H1 (cell line): ENCODE results near the gene OSTF1. TPM values are rescaled to one million over a fixed set of nuclear protein-coding genes. Genes with fewer than 3 reads are reported as not detected.

Experiments used
- CTCF ChIA-PET: fragments of 300-600 bp; sonication (Branson Sonifier 250); formaldehyde crosslinking; loops from one replicate; lab custom pipeline; 2021; ENCODE audit not compliant: partially characterized antibody; lab: Charles Lee
- POLR2A ChIA-PET: fragments of 300-600 bp; sonication (Branson Sonifier 250); formaldehyde crosslinking; loops from one replicate; lab custom pipeline; 2021; ENCODE audit warnings: inconsistent platforms; ENCODE audit not compliant: partially characterized antibody; lab: Charles Lee
- DNase-seq, 2 experiments: peaks; one replicate each; pipeline versions ENCODE4 v3.0.0 to v3.0.0-alpha.2; 2010 to 2022; ENCODE audit warnings: low spot score in 2 of 2, low read depth in 1 of 2, mixed read lengths in 1 of 2
- FAIRE-seq: peaks from 2 replicates; lab custom pipeline; 2011; peaks lifted over from hg19 to GRCh38; lab: Jason Lieb, UNC
- H2AFZ ChIP-seq: 2 replicates; pipeline ENCODE4 v1.8.1; 2012; ENCODE audit warnings: low read length, inconsistent platforms
- H2AK5ac ChIP-seq: 2 replicates; pipeline ENCODE4 v1.6.1; 2013; ENCODE audit warnings: low read depth, low read length
- H2BK120ac ChIP-seq: replicated peaks from 2 replicates; pipeline ENCODE3; 2013; ENCODE audit warnings: low read depth, low read length, inconsistent platforms
- H2BK12ac ChIP-seq: 2 replicates; pipeline ENCODE4 v1.6.1; 2013; ENCODE audit warnings: low read depth, low read length
- H2BK15ac ChIP-seq: 2 replicates; pipeline ENCODE4 v1.6.1; 2013; ENCODE audit warnings: low read length
- H2BK20ac ChIP-seq: 2 replicates; pipeline ENCODE4 v1.6.1; 2013; ENCODE audit warnings: low read length
- H2BK5ac ChIP-seq: 2 replicates; pipeline ENCODE4 v1.6.1; 2013; ENCODE audit warnings: low read depth, low read length
- H3K14ac ChIP-seq: 2 replicates; pipeline ENCODE4 v1.6.1; 2013; ENCODE audit warnings: inconsistent platforms; ENCODE audit not compliant: insufficient read length
- H3K18ac ChIP-seq: 2 replicates; pipeline ENCODE4 v1.6.1; 2013; ENCODE audit warnings: low read length; ENCODE audit errors: extremely low read depth
- H3K23ac ChIP-seq: 2 replicates; pipeline ENCODE4 v1.6.1; 2013; ENCODE audit warnings: inconsistent platforms; ENCODE audit not compliant: insufficient read length
- H3K23me2 ChIP-seq: 2 replicates; pipeline ENCODE4 v1.6.1; 2013; ENCODE audit warnings: low read depth, low read length
- H3K27ac ChIP-seq: 2 replicates; pipeline ENCODE4 v1.6.1; 2011; ENCODE audit warnings: low read depth, low read length, inconsistent platforms
- H3K27me3 ChIP-seq, 4 experiments: replicated peaks in 1 of 4; 1 replicate in 1 of 4; 2 replicates in 3 of 4; pipeline versions ENCODE4 v1.6.1 to v1.8.1; 2011 to 2013; ENCODE audit warnings: low read length in 3 of 4, mild to moderate bottlenecking in 3 of 4, inconsistent platforms in 2 of 4, mixed read lengths in 2 of 4, moderate library complexity in 1 of 4; ENCODE audit not compliant: control insufficient read depth in 3 of 4, insufficient read depth in 3 of 4; ENCODE audit errors: extremely low read depth in 1 of 4
- H3K36me3 ChIP-seq, 4 experiments: 2 replicates each; pipeline versions ENCODE4 v1.6.1 to v1.8.1; 2011 to 2013; ENCODE audit warnings: mild to moderate bottlenecking in 4 of 4, low read length in 3 of 4, moderate library complexity in 2 of 4, control low read depth in 1 of 4, inconsistent platforms in 1 of 4; ENCODE audit not compliant: insufficient read depth in 4 of 4, control insufficient read depth in 2 of 4
- H3K4ac ChIP-seq: replicated peaks from 2 replicates; pipeline ENCODE3; 2013; ENCODE audit warnings: low read length, low read depth, mixed read lengths, inconsistent platforms; ENCODE audit not compliant: insufficient read length
- H3K4me1 ChIP-seq, 4 experiments: replicated peaks in 1 of 4; 1 replicate in 1 of 4; 2 replicates in 3 of 4; pipeline versions ENCODE4 v1.6.1 to v1.8.1; 2011 to 2013; ENCODE audit warnings: low read length in 3 of 4, inconsistent platforms in 2 of 4, mixed read lengths in 1 of 4; ENCODE audit not compliant: insufficient read depth in 4 of 4, control insufficient read depth in 3 of 4
- H3K4me2 ChIP-seq, 2 experiments: 2 replicates each; pipeline versions ENCODE4 v1.6.1 to v1.8.1; 2011 to 2013; ENCODE audit warnings: low read depth in 2 of 2, low read length in 2 of 2, control low read depth in 1 of 2, inconsistent platforms in 1 of 2, mild to moderate bottlenecking in 1 of 2; ENCODE audit not compliant: insufficient read depth in 1 of 2
- H3K4me3 ChIP-seq, 4 experiments: fragments of 200-600, 300-600 bp in 1 of 4; sonication (generic), shearing (Covaris generic), sonication (Bioruptor Twin) in 1 of 4; 2 replicates each; pipeline versions ENCODE4 v1.5.1 to v1.8.1; 2011 to 2016; ENCODE audit warnings: low read length in 4 of 4, low read depth in 3 of 4, control low read depth in 2 of 4, inconsistent platforms in 2 of 4, mild to moderate bottlenecking in 2 of 4, mixed read lengths in 1 of 4, moderate library complexity in 1 of 4; ENCODE audit not compliant: insufficient read depth in 2 of 4; ENCODE audit errors: extremely low read depth in 1 of 4
- H3K56ac ChIP-seq: replicated peaks from 2 replicates; pipeline ENCODE3; 2013; ENCODE audit warnings: low read depth, mild to moderate bottlenecking, mixed read lengths, low read length, inconsistent platforms; ENCODE audit not compliant: insufficient read length
- H3K79me1 ChIP-seq: 2 replicates; pipeline ENCODE4 v1.6.1; 2013; ENCODE audit warnings: low read depth, low read length, control low read depth
- H3K79me2 ChIP-seq, 2 experiments: 2 replicates each; pipeline versions ENCODE4 v1.6.1 to v1.8.1; 2012 to 2013; ENCODE audit warnings: low read length in 2 of 2, mild to moderate bottlenecking in 2 of 2, inconsistent platforms in 1 of 2; ENCODE audit not compliant: insufficient read depth in 2 of 2, control insufficient read depth in 1 of 2
- H3K9ac ChIP-seq, 4 experiments: replicated peaks in 1 of 4; 1 replicate in 1 of 4; 2 replicates in 3 of 4; pipeline versions ENCODE4 v1.6.1 to v1.8.1; 2011 to 2013; ENCODE audit warnings: low read depth in 3 of 4, low read length in 3 of 4, control low read depth in 2 of 4, mild to moderate bottlenecking in 2 of 4, moderate library complexity in 2 of 4, inconsistent platforms in 1 of 4; ENCODE audit errors: extremely low read depth in 1 of 4
- H3K9me3 ChIP-seq, 2 experiments: 2 replicates each; pipeline versions ENCODE4 v1.6.1 to v1.8.1; 2012 to 2013; ENCODE audit warnings: mild to moderate bottlenecking in 2 of 2, moderate library complexity in 2 of 2, control low read depth in 1 of 2, inconsistent platforms in 1 of 2, low read depth in 1 of 2, low read length in 1 of 2, mixed read lengths in 1 of 2; ENCODE audit not compliant: insufficient read depth in 2 of 2
- H4K20me1 ChIP-seq, 2 experiments: replicated peaks in 1 of 2; 2 replicates each; pipeline versions ENCODE3 to v1.8.1; 2011 to 2013; ENCODE audit warnings: inconsistent platforms in 2 of 2, low read length in 2 of 2, mild to moderate bottlenecking in 1 of 2; ENCODE audit not compliant: insufficient read depth in 2 of 2, control insufficient read depth in 1 of 2
- H4K5ac ChIP-seq: 2 replicates; pipeline ENCODE4 v1.6.1; 2013; ENCODE audit warnings: low read length, low read depth, mixed read lengths, inconsistent platforms; ENCODE audit not compliant: insufficient read length
- H4K8ac ChIP-seq: 2 replicates; pipeline ENCODE4 v1.8.0; 2013; ENCODE audit warnings: mild to moderate bottlenecking, moderate library complexity, low read length, inconsistent platforms; ENCODE audit not compliant: insufficient read depth; ENCODE audit errors: extremely low read depth
- H4K91ac ChIP-seq: replicated peaks from 2 replicates; pipeline ENCODE3; 2013; ENCODE audit warnings: low read length, mixed read lengths, inconsistent platforms; ENCODE audit not compliant: insufficient read length
- BACH1 ChIP-seq: IDR thresholded peaks from 2 replicates; pipeline ENCODE4 v1.6.1; 2012; ENCODE audit warnings: low read length, improper control_type of control experiment
- EZH2 ChIP-seq: fragments of 200-600 bp; sonication (generic); IDR thresholded peaks from 2 replicates; pipeline ENCODE4 v1.7.1; 2012; ENCODE audit warnings: low read depth, mild to moderate bottlenecking, moderate library complexity, low read length, inconsistent platforms; ENCODE audit not compliant: severe bottlenecking
- GTF2F1 ChIP-seq: IDR thresholded peaks from 2 replicates; pipeline ENCODE4 v1.6.1; 2012; ENCODE audit warnings: low read depth, low read length, improper control_type of control experiment, borderline replicate concordance
- JUN ChIP-seq: IDR thresholded peaks from 2 replicates; pipeline ENCODE4 v1.6.1; 2011; ENCODE audit warnings: low read depth, mild to moderate bottlenecking, improper control_type of control experiment, low read length
- JUND ChIP-seq: IDR thresholded peaks from 2 replicates; pipeline ENCODE4 v1.6.1; 2011; ENCODE audit warnings: mild to moderate bottlenecking, improper control_type of control experiment, low read length
- KDM5A ChIP-seq: fragments of 200-600 bp; IDR thresholded peaks from 2 replicates; pipeline ENCODE4 v1.7.1; 2012; ENCODE audit warnings: mild to moderate bottlenecking, low read length, inconsistent platforms, mixed read lengths
- RFX5 ChIP-seq: IDR thresholded peaks from 2 replicates; pipeline ENCODE4 v1.6.1; 2011; ENCODE audit warnings: low read depth, low read length, improper control_type of control experiment, borderline replicate concordance
- RNF2 ChIP-seq: fragments of 200-900, 300-1000 bp; sonication (generic); IDR thresholded peaks from 2 replicates; pipeline ENCODE4 v1.7.1; 2016; ENCODE audit warnings: borderline replicate concordance, low read depth, mild to moderate bottlenecking, antibody characterized with exemption, low read length; ENCODE audit not compliant: poor library complexity, severe bottlenecking; ENCODE audit errors: missing control alignments
- WGBS, 2 experiments: shearing (Covaris generic) in 1 of 2; methylation state at CpG; one replicate each; pipeline versions ENCODE4 v1.1.6 to v1.1.7; 2013 to 2015; ENCODE audit warnings: low lambda C conversion rate in 2 of 2, mixed read lengths in 2 of 2, inconsistent platforms in 1 of 2, low coverage in 1 of 2, missing lambda C conversion rate in 1 of 2; ENCODE audit not compliant: insufficient replicate concordance in 2 of 2, insufficient coverage in 1 of 2, insufficient read length in 1 of 2; ENCODE audit errors: extremely low coverage in 1 of 2, missing lambda C conversion rate in 1 of 2; 5-methylcytosine and 5-hydroxymethylcytosine counted together
- polyA plus RNA-seq, 7 experiments: library from polyadenylated mRNA; depleted of rRNA in 3 of 7; stranded (reverse) in 5 of 7; unstranded in 2 of 7; fragments of >200 nt in 5 of 7; fragments of 200-250 nt in 2 of 7; gene quantifications; 1 replicate in 5 of 7; 2 replicates in 1 of 7; 4 replicates in 1 of 7; pipeline versions ENCODE4 v1.2.1 to v1.2.3, GENCODE V29; 2011 to 2013; ENCODE audit warnings: missing spikeins in 2 of 7, mixed read lengths in 2 of 7
- total RNA-seq: library from RNA; stranded (reverse); fragmentation: NEBNext Ultra II Directional; extraction: Animal tissue kit (Norgen Biotek cat#: 25700); gene quantifications from 2 replicates; pipeline ENCODE4 v1.2.1, GENCODE V29; 2021

OSTF1 gene
- total and polyA plus RNA-seq, 2 of the 8 experiments (the other 6 are each of a cell fraction or from before 2014, with no cell fraction given), result 5.0 to 18.9 TPM

GRCh38 chr9:75134495-75134894, 46.2 kb downstream of the OSTF1 start:
- Histone ChIP-seq H3K23ac (no peak overlapping the region), H2AK5ac (no peak overlapping the region), H3K56ac (no peak overlapping the region), H3K4ac (no peak overlapping the region), H4K20me1 (no peaks in the 10 kb centered on the region), H3K36me3 (no peaks in the 10 kb centered on the region), H3K27ac (no peak overlapping the region), H3K4me3 (no peak overlapping the region), H2BK20ac (no peak overlapping the region), H2BK15ac (no peak overlapping the region), H3K9me3 (no peaks in the 10 kb centered on the region), H3K4me2 (no peak overlapping the region), H3K27me3 (no peaks in the 10 kb centered on the region), H3K23me2 (no peaks in the 10 kb centered on the region), H3K4me1 (no peaks in the 10 kb centered on the region), H3K18ac (no peak overlapping the region), H2AFZ (no peak overlapping the region), H3K14ac (no peak overlapping the region), H3K79me2 (no peaks in the 10 kb centered on the region), H2BK120ac (no peak overlapping the region), H2BK12ac (no peak overlapping the region), H3K79me1 (no peaks in the 10 kb centered on the region), H4K5ac (no peak overlapping the region), H2BK5ac (no peak overlapping the region), H4K8ac (no peak overlapping the region), H4K91ac (no peak overlapping the region), H3K9ac (no peak overlapping the region)
- ChIA-PET POLR2A (no interaction called here), CTCF (interaction anchor here (0.5 to 1.7 kb wide), 3 partner anchors 18 to 51 kb away, joined by 3 to 6 read pairs (median 3); no protein-coding TSS in a partner anchor)
- FAIRE-seq, result no peak
- TF ChIP-seq GTF2F1, result no peak
- TF ChIP-seq RNF2, result no peak
- no peak for TF ChIP-seq JUND
- no peak for TF ChIP-seq RFX5
- no peak for TF ChIP-seq JUN
- no peak for TF ChIP-seq KDM5A
- no peak for TF ChIP-seq EZH2
- TF ChIP-seq BACH1, result no peak
- DNase-seq, result no peak
- 74% methylated on average over 2 of the region's 2 CpGs; no CpG with 5 or more reads in 1 of the 2 experiments for WGBS, 2 experiments
